Measurements from ENCODE around the gene TTLL6.

TTLL6 gene

GRCh38 chr17:48769009-48769675 lies 47.9 kb downstream of the TTLL6 start:
- no peaks in the 10 kb centered on the region for H3F3A ChIP-seq (ENCODE audit: control insufficient read depth, insufficient read depth)
- H3K4me3 ChIP-seq (ENCODE audit: low read length): no peak overlapping the region
- H3K9me2 ChIP-seq (replicated peaks; ENCODE audit: control insufficient read depth, low read length): no peaks in the 10 kb centered on the region
- peaks cover 10% of the 10 kb centered on the region for H3K27me3 ChIP-seq (ENCODE audit: control insufficient read depth, low read length)
- no peak overlapping the region for H3K4me2 ChIP-seq (ENCODE audit: low read length)
- no peak for TF ChIP-seq EZH2phosphoT487 (IDR thresholded peaks at IDR 0.05; ENCODE audit: borderline replicate concordance, low read length)
- TF ChIP-seq, protein P1, sequence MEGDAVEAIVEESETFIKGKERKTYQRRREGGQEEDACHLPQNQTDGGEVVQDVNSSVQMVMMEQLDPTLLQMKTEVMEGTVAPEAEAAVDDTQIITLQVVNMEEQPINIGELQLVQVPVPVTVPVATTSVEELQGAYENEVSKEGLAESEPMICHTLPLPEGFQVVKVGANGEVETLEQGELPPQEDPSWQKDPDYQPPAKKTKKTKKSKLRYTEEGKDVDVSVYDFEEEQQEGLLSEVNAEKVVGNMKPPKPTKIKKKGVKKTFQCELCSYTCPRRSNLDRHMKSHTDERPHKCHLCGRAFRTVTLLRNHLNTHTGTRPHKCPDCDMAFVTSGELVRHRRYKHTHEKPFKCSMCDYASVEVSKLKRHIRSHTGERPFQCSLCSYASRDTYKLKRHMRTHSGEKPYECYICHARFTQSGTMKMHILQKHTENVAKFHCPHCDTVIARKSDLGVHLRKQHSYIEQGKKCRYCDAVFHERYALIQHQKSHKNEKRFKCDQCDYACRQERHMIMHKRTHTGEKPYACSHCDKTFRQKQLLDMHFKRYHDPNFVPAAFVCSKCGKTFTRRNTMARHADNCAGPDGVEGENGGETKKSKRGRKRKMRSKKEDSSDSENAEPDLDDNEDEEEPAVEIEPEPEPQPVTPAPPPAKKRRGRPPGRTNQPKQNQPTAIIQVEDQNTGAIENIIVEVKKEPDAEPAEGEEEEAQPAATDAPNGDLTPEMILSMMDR (IDR thresholded peaks at IDR 0.05; ENCODE audit: low read depth, low read length, poor library complexity, severe bottlenecking): no peak
- H3K79me2 ChIP-seq (ENCODE audit: control insufficient read depth, low read length): no peaks in the 10 kb centered on the region
- no peak overlapping the region for H3K27ac ChIP-seq (ENCODE audit: low read depth, low read length)
- H3K9me3 ChIP-seq (ENCODE audit: control insufficient read depth, insufficient read depth, low read length): no peaks in the 10 kb centered on the region
- peaks cover 3% of the 10 kb centered on the region for H3K4me1 ChIP-seq (ENCODE audit: control insufficient read depth, low read length)
- no peaks in the 10 kb centered on the region for H4K20me1 ChIP-seq (ENCODE audit: control insufficient read depth, insufficient read depth, low read depth, low read length)
- no peaks in the 10 kb centered on the region for H3K36me3 ChIP-seq (ENCODE audit: control insufficient read depth, low read length)

GRCh38 chr17:48767263-48767774 lies 49.7 kb downstream of the TTLL6 start:
- Histone ChIP-seq H3K27me3 (ENCODE audit: control insufficient read depth, low read length) (peaks cover 17% of the 10 kb centered on the region), H3K79me2 (ENCODE audit: control insufficient read depth, low read length) (no peaks in the 10 kb centered on the region), H3K9me2 (replicated peaks; ENCODE audit: control insufficient read depth, low read length) (no peaks in the 10 kb centered on the region), H4K20me1 (ENCODE audit: control insufficient read depth, insufficient read depth, low read depth, low read length) (no peaks in the 10 kb centered on the region), H3K36me3 (ENCODE audit: control insufficient read depth, low read length) (no peaks in the 10 kb centered on the region), H3K4me3 (ENCODE audit: low read length) (no peak overlapping the region), H3F3A (ENCODE audit: control insufficient read depth, insufficient read depth) (no peaks in the 10 kb centered on the region), H3K4me1 (ENCODE audit: control insufficient read depth, low read length) (peaks cover 3% of the 10 kb centered on the region; the same call in 1 of the 2 replicates), H3K9me3 (ENCODE audit: control insufficient read depth, insufficient read depth, low read length) (no peaks in the 10 kb centered on the region), H3K4me2 (ENCODE audit: low read length) (no peak overlapping the region), H3K27ac (ENCODE audit: low read depth, low read length) (no peak overlapping the region)
- TF ChIP-seq, protein P1 (IDR thresholded peaks at IDR 0.05; ENCODE audit: low read depth, low read length, poor library complexity, severe bottlenecking): no peak
- TF ChIP-seq EZH2phosphoT487 (IDR thresholded peaks at IDR 0.05; ENCODE audit: borderline replicate concordance, low read length): no peak

DNA sequence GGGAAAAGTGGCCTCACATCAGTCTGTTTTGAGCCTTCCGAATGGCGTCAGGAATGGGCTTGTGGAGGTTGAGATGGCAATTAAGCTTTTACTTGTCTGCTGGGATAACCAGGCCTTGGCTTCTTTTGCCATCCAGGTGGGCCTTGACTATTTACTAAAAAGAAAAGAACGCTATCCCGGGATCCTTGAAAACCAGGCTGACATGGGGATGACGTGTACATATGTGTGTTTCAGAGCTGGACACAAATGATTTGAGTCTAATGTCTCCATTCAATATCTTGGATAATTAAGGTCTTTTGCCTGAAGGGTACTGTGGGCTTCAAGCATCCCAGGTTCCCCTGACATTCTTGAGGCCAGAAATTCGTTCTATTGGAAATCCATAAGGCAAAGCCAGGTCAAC lies 55.9 kb downstream of the TTLL6 start:
- Histone ChIP-seq H3K36me3 (ENCODE audit: control insufficient read depth, low read length) (no peaks in the 10 kb centered on the region), H3K79me2 (ENCODE audit: control insufficient read depth, low read length) (no peaks in the 10 kb centered on the region), H3K9me2 (replicated peaks; ENCODE audit: control insufficient read depth, low read length) (no peaks in the 10 kb centered on the region), H4K20me1 (ENCODE audit: control insufficient read depth, insufficient read depth, low read depth, low read length) (no peaks in the 10 kb centered on the region), H3F3A (ENCODE audit: control insufficient read depth, insufficient read depth) (no peaks in the 10 kb centered on the region), H3K4me3 (ENCODE audit: low read length) (no peak overlapping the region), H3K4me1 (ENCODE audit: control insufficient read depth, low read length) (no peaks in the 10 kb centered on the region), H3K27me3 (ENCODE audit: control insufficient read depth, low read length) (peaks cover 33% of the 10 kb centered on the region), H3K27ac (ENCODE audit: low read depth, low read length) (no peak overlapping the region), H3K4me2 (ENCODE audit: low read length) (no peak overlapping the region), H3K9me3 (ENCODE audit: control insufficient read depth, insufficient read depth, low read length) (no peaks in the 10 kb centered on the region)
- TF ChIP-seq EZH2phosphoT487 (IDR thresholded peaks at IDR 0.05; ENCODE audit: borderline replicate concordance, low read length): no peak
- TF ChIP-seq, protein P1 (IDR thresholded peaks at IDR 0.05; ENCODE audit: low read depth, low read length, poor library complexity, severe bottlenecking): no peak

Data from DOHH2 (cell line).